Measurements from ENCODE around the gene NOVA2.

GRCh38 chr19:45899919-45900589 is 73.6 kb downstream of the NOVA2 start:
- TF ChIP-seq POLR2A (IDR thresholded peaks at IDR 0.05) (no peak), POLR2AphosphoS5 (IDR thresholded peaks at IDR 0.05) (no peak)

All from transverse colon (tissue), 3 donors.